ENCODE results near the gene IFITM5. TPM values are rescaled to one million over a fixed set of nuclear protein-coding genes. Genes with fewer than 3 reads are reported as not detected.
"Not testable (repeated sequence)": the region's sequence is repeated elsewhere in the genome, so short reads cannot be mapped to it uniquely, and the experiment has no call there.

Gene IFITM5
- total RNA-seq, 1 experiment from 2014 or later: not detected

DNA sequence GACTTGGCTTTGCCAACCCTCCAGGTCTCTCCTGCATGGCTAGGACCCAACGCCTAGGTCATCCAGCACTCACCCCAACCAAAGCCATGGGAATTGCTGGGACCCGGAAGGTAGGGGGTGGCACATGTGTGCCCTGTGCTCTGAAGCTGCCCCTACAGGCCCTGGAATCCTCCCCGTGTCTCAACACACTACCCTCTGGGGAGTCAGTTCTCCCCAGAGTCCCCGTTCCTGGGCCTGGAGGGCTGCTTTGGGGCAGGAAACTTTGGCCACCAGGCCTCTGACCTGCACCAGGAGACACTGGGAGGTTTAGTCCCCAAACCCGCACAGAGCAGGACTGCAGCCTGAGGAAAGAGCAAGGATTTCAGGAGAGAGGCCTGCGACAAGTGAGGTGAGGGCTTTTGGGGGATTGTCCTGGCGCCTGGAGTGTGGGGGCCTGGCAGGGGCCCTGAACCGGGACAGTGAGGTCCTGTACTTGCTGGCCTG is 14.0 kb upstream of the IFITM5 start:
- H3K27ac ChIP-seq (ENCODE audit: low read length): peak overlapping the region; percentile 94
- peak overlapping the region in 1 of 2 experiments; percentile 69; a peak in 2 of 4 replicates for H3K4me3 ChIP-seq (ENCODE audit: low read depth in 2 of 2, low read length in 2 of 2)
- H3K4me1 ChIP-seq (ENCODE audit: control insufficient read depth, insufficient read depth, low read length): peaks cover 63% of the 10 kb centered on the region
- no peak for DNase-seq (ENCODE audit: low read depth, low spot score)
- ChIA-PET CTCF (interaction anchor here (0.9 kb wide), 1 partner anchor 42 kb away, joined by 6 read pairs; no protein-coding TSS in a partner anchor), POLR2A (no interaction called here)
- no peaks in the 10 kb centered on the region for H3K36me3 ChIP-seq (ENCODE audit: control insufficient read depth, insufficient read depth, low read length)
- ATAC-seq: 0 out of 2 replicates have a peak, but pooled peaks have one; percentile 2
- H3K27me3 ChIP-seq (ENCODE audit: control insufficient read depth, insufficient read depth, low read length): no peaks in the 10 kb centered on the region; the same call in 1 of the 2 replicates
- in situ Hi-C loops (cut with HindIII; ENCODE audit: low pct_unique_long_range_greater_than_20kb, low sequenced_read_pairs): no loop called here
- H3K9me3 ChIP-seq (ENCODE audit: control insufficient read depth, insufficient read depth, low read depth, low read length): no peaks in the 10 kb centered on the region
- no TSS peak for BruUV-seq (replicated peaks)
- TF ChIP-seq POLR2AphosphoS5 (IDR thresholded peaks at IDR 0.05; ENCODE audit: low read depth, low read length) (no peak), SIN3A (IDR thresholded peaks at IDR 0.05; ENCODE audit: borderline replicate concordance, insufficient read depth, low read depth, low read length) (no peak), TCF7L2 (IDR thresholded peaks at IDR 0.05; ENCODE audit: low read depth, low read length) (no peak)
- TF ChIP-seq, protein P1, sequence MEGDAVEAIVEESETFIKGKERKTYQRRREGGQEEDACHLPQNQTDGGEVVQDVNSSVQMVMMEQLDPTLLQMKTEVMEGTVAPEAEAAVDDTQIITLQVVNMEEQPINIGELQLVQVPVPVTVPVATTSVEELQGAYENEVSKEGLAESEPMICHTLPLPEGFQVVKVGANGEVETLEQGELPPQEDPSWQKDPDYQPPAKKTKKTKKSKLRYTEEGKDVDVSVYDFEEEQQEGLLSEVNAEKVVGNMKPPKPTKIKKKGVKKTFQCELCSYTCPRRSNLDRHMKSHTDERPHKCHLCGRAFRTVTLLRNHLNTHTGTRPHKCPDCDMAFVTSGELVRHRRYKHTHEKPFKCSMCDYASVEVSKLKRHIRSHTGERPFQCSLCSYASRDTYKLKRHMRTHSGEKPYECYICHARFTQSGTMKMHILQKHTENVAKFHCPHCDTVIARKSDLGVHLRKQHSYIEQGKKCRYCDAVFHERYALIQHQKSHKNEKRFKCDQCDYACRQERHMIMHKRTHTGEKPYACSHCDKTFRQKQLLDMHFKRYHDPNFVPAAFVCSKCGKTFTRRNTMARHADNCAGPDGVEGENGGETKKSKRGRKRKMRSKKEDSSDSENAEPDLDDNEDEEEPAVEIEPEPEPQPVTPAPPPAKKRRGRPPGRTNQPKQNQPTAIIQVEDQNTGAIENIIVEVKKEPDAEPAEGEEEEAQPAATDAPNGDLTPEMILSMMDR (IDR thresholded peaks at IDR 0.05): no peak
- TF ChIP-seq, protein P2, sequence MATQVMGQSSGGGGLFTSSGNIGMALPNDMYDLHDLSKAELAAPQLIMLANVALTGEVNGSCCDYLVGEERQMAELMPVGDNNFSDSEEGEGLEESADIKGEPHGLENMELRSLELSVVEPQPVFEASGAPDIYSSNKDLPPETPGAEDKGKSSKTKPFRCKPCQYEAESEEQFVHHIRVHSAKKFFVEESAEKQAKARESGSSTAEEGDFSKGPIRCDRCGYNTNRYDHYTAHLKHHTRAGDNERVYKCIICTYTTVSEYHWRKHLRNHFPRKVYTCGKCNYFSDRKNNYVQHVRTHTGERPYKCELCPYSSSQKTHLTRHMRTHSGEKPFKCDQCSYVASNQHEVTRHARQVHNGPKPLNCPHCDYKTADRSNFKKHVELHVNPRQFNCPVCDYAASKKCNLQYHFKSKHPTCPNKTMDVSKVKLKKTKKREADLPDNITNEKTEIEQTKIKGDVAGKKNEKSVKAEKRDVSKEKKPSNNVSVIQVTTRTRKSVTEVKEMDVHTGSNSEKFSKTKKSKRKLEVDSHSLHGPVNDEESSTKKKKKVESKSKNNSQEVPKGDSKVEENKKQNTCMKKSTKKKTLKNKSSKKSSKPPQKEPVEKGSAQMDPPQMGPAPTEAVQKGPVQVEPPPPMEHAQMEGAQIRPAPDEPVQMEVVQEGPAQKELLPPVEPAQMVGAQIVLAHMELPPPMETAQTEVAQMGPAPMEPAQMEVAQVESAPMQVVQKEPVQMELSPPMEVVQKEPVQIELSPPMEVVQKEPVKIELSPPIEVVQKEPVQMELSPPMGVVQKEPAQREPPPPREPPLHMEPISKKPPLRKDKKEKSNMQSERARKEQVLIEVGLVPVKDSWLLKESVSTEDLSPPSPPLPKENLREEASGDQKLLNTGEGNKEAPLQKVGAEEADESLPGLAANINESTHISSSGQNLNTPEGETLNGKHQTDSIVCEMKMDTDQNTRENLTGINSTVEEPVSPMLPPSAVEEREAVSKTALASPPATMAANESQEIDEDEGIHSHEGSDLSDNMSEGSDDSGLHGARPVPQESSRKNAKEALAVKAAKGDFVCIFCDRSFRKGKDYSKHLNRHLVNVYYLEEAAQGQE (IDR thresholded peaks at IDR 0.05; ENCODE audit: insufficient read depth in 1 of 2, low read depth in 2 of 2, low read length in 1 of 2): no peak
- intact Hi-C loops (cut with micrococcal nuclease; ENCODE audit: unreplicated experiment): no loop called here

DNA sequence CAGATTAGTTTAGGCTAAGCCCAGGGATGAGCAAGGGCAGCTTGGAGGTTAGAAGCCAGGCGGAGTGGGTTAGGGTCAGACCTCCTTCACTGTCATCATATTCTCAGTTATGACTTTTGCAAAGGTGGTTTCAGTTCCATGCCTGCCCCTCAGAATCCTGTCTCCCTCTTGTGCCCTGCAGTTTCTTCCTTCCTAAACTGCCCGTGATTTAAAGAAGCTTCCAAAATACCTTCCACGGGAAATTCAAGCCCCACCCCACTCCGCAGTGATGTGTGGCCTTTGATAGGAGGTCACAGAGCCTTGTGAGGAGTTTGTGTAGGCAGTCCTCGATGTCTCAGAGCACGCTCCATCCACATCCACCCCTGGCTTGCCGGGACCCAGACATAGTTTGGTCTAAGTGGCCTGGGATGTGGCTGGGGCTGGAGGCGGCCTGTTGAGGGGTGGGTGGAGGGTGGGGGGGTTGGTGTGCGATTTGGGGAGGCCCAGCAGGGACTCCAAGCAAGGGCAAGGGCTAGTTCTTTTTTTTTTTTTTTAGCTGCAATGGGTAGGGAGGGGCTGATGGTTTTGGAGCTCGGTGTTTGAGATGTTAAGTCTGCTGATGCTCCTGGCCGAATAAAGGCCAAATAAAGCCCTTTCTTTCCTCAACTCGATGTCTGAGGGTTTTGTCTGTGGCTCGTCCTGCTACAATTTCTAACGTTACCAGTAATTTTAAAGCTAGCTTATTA is 12.9 kb upstream of the IFITM5 start:
- BruUV-seq (replicated peaks): no TSS peak
- no peaks in the 10 kb centered on the region; the same call in 1 of the 2 replicates for H3K27me3 ChIP-seq (ENCODE audit: control insufficient read depth, insufficient read depth, low read length)
- peak overlapping the region; percentile 19 to 27 for H3K4me3 ChIP-seq (ENCODE audit: low read depth in 2 of 2, low read length in 2 of 2)
- intact Hi-C loops (cut with micrococcal nuclease; ENCODE audit: unreplicated experiment) (no loop called here), in situ Hi-C loops (cut with HindIII; ENCODE audit: low pct_unique_long_range_greater_than_20kb, low sequenced_read_pairs) (no loop called here)
- DNase-seq (ENCODE audit: low read depth, low spot score) (no peak), ATAC-seq (no peak)
- POLR2A ChIA-PET: interaction anchor here (0.5 to 0.6 kb wide), 2 partner anchors 50 to 72 kb away, joined by 3 read pairs; no protein-coding TSS in a partner anchor
- no peaks in the 10 kb centered on the region for H3K9me3 ChIP-seq (ENCODE audit: control insufficient read depth, insufficient read depth, low read depth, low read length)
- TF ChIP-seq TCF7L2 (IDR thresholded peaks at IDR 0.05; ENCODE audit: low read depth, low read length) (no peak), SIN3A (IDR thresholded peaks at IDR 0.05; ENCODE audit: borderline replicate concordance, insufficient read depth, low read depth, low read length) (no peak), POLR2AphosphoS5 (IDR thresholded peaks at IDR 0.05; ENCODE audit: low read depth, low read length) (no peak)
- TF ChIP-seq, protein P2 (IDR thresholded peaks at IDR 0.05; ENCODE audit: insufficient read depth in 1 of 2, low read depth in 2 of 2, low read length in 1 of 2): no peak
- TF ChIP-seq, protein P1 (IDR thresholded peaks at IDR 0.05): no peak
- H3K4me1 ChIP-seq (ENCODE audit: control insufficient read depth, insufficient read depth, low read length): peaks cover 68% of the 10 kb centered on the region
- CTCF ChIA-PET: interaction anchor here (0.6 to 0.9 kb wide), 3 partner anchors 15 to 223 kb away, joined by 3 to 8 read pairs (median 6); no protein-coding TSS in a partner anchor
- peak overlapping the region; percentile 94 for H3K27ac ChIP-seq (ENCODE audit: low read length)
- no peaks in the 10 kb centered on the region for H3K36me3 ChIP-seq (ENCODE audit: control insufficient read depth, insufficient read depth, low read length)

DNA sequence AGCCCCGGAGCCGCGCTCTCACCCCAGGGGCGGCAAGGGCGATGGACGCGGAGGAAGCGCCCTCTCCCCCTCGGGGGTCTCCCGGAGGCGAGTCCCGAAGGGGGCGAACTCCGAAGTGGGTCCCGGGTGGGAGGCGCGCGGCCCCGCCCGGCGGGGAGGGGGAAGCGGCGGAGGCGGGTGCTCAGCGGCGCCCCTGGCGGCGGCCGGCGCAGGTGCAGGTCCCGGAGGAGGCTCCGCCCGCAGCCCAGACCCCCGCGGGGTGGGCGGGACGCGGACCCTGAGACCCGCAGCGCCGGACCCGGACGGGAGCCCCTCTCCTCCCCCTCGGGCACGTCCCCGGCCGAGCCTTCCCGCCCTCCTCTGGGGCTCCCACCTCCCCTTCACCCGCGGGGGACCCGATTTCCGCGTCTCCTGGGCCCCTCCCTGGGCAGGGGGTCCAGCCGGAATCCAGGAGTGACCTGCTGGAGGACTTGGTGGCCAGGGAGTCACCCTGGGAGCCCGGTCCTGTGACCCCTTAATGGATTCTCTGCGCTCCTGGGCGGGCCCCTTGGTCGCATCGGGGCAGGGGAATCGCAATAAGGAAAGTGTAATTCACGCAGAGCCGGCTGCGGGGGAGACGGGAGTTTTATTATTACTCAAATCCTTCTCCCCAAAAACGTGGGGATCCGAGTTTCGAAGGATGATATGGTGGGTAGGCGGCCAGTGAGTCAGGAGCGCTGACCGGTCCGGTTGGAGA is 11.9 kb upstream of the IFITM5 start:
- DNase-seq (ENCODE audit: low read depth, low spot score); BruUV-seq (replicated peaks); CTCF ChIA-PET; H3K27me3 ChIP-seq (ENCODE audit: control insufficient read depth, insufficient read depth, low read length); H3K36me3 ChIP-seq (ENCODE audit: control insufficient read depth, insufficient read depth, low read length); in situ Hi-C loops (cut with HindIII; ENCODE audit: low pct_unique_long_range_greater_than_20kb, low sequenced_read_pairs); intact Hi-C loops (cut with micrococcal nuclease; ENCODE audit: unreplicated experiment); H3K9me3 ChIP-seq (ENCODE audit: control insufficient read depth, insufficient read depth, low read depth, low read length): not testable (repeated sequence)
- peak overlapping the region; percentile 27 to 34; a peak in 3 of 4 replicates for H3K4me3 ChIP-seq (ENCODE audit: low read depth in 2 of 2, low read length in 2 of 2)
- ATAC-seq: peak; percentile 52
- H3K4me1 ChIP-seq (ENCODE audit: control insufficient read depth, insufficient read depth, low read length): peaks cover 68% of the 10 kb centered on the region
- POLR2A ChIA-PET: interaction anchor here (0.6 kb wide), 1 partner anchor 99 kb away, joined by 7 read pairs; no protein-coding TSS in a partner anchor
- peak overlapping the region; percentile 94 for H3K27ac ChIP-seq (ENCODE audit: low read length)
